Gastrocnemius medialis (tissue), 4 donors: ENCODE data around the gene CDC73. TPM values are rescaled to one million over a fixed set of nuclear protein-coding genes. Genes with fewer than 3 reads are reported as not detected.

Experiments
- ATAC-seq, 2 donors: fragments of 150-250 bp; one replicate each; pipeline ENCODE4 v1.9.1; 2016
- DNase-seq, 2 donors: peaks; one replicate each; pipeline ENCODE4 v3.0.0-alpha.2; 2019
- H3K27ac ChIP-seq, 4 donors: fragments of 200-600 bp; sonication (generic); 1 replicate in 1 of 4; 2 replicates in 3 of 4; pipeline ENCODE4 v1.5.1; 2016 to 2018; ENCODE audit warnings: mild to moderate bottlenecking in 2 of 4, moderate library complexity in 1 of 4
- H3K27me3 ChIP-seq, 3 donors: fragments of 200-600 bp; sonication (generic) in 2 of 3; 1 replicate in 1 of 3; 2 replicates in 2 of 3; pipeline versions ENCODE4 v1.5.1 to v1.6.0; 2016 to 2019; ENCODE audit warnings: mild to moderate bottlenecking in 1 of 3, moderate library complexity in 1 of 3
- H3K36me3 ChIP-seq, 2 donors: fragments of 200-600 bp; sonication (generic) in 1 of 2; one replicate each; pipeline ENCODE4 v1.5.1; 2017 to 2018
- H3K4me1 ChIP-seq, 2 donors: fragments of 200-600 bp; sonication (generic) in 1 of 2; one replicate each; pipeline ENCODE4 v1.5.1; 2016 to 2017; ENCODE audit warnings: mild to moderate bottlenecking in 2 of 2
- H3K4me3 ChIP-seq, 4 donors: fragments of 200-600 bp; sonication (generic) in 3 of 4; 1 replicate in 1 of 4; 2 replicates in 3 of 4; pipeline ENCODE4 v1.5.1; 2016 to 2019; ENCODE audit warnings: mild to moderate bottlenecking in 2 of 4
- H3K9me3 ChIP-seq, 3 donors: fragments of 200-600 bp; sonication (generic) in 2 of 3; 1 replicate in 1 of 3; 2 replicates in 2 of 3; pipeline ENCODE4 v1.5.1; 2016 to 2019
- POLR2A ChIP-seq, 2 donors: fragments of 450-650 bp; IDR thresholded peaks; one replicate each; pipeline ENCODE4 v1.6.1; 2017; ENCODE audit warnings: antibody characterized with exemption in 2 of 2, mild to moderate bottlenecking in 2 of 2, moderate library complexity in 2 of 2
- in situ Hi-C, 4 donors: fragments of 200-750 bp; cut with MboI; loops; one replicate each; pipeline versions ENCODE4 v1.15.0 to v1.8.0; 2017; ENCODE audit warnings: low sequenced_read_pairs in 4 of 4
- intact Hi-C: fragments of 100-400 bp; cut with DNase I; formaldehyde crosslinking; loops from one replicate; pipeline ENCODE4 v1.15.1; 2023; ENCODE audit warnings: low total_unique reads
- total RNA-seq, 4 donors: library from RNA; depleted of rRNA; stranded (reverse); fragments of >200 nt; gene quantifications; one replicate each; pipeline versions ENCODE4 v1.1.0 to v1.2.3, GENCODE V29; 2016
- TF ChIP-seq, protein P1 (sequence below), 5 experiments: fragments of 450-650 bp in 3 of 5; fragments of 200-600 bp in 2 of 5; sonication (generic) in 2 of 5; IDR thresholded peaks in 4 of 5; conservative IDR thresholded peaks in 1 of 5; 1 replicate in 4 of 5; 2 replicates in 1 of 5; pipeline ENCODE4 v1.5.1; 2016 to 2019; ENCODE audit warnings: antibody characterized with exemption in 5 of 5, mild to moderate bottlenecking in 3 of 5, moderate library complexity in 3 of 5

CDC73 gene
- total RNA-seq, 4 donors from 2014 or later: 12.3 to 23.7 (median 17.4) TPM

DNA sequence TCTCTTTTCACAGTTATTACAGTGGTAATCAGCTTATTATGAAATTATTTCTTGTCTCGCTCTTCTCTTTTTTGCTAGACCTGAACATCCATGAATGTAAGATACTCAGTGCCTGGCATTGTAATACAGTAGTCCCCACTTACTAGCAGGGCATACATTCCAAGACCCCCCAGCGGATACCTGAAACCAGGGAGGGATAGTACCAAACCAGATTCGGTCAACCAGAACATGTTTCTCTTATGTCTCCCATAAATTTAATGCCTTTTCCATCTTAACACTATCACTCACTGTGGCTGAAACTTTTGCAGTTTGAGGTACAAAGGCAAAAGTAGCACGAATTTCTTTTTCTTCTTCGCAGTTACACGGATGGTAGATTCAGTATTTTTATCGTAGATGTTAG, 89.2 kb downstream of the CDC73 start:
- no peak overlapping the region for H3K27ac ChIP-seq
- in situ Hi-C loops (no loop called here), intact Hi-C loops (no loop called here)
- no peak for DNase-seq
- ATAC-seq: no peak
- no peaks in the 10 kb centered on the region for H3K9me3 ChIP-seq
- H3K36me3 ChIP-seq: peaks cover 0 to 6% of the 10 kb centered on the region in 2 donors
- no peaks in the 10 kb centered on the region for H3K4me1 ChIP-seq
- H3K27me3 ChIP-seq: no peaks in the 10 kb centered on the region
- no peak overlapping the region for H3K4me3 ChIP-seq
- TF ChIP-seq POLR2A (IDR thresholded peaks at IDR 0.05): no peak

DNA sequence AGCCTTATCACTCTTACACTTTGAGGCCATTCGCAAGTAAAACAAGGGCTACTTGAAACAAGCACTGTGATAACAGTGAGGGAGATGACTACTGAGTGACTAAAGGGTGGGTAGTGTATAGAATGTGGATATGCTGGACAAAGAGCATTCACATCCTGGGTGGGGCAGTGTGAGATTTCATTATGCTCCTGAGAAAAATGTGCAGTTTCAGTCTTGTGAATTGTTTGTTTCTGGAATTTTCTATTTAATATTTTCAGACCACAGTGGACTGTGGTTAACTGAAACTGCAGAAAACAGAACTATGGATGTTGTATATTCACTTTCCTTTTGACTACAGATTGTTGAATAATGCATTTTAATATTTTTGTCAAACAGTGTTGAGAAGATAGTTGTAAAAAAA, 89.7 kb downstream of the CDC73 start:
- in situ Hi-C loops (no loop called here), intact Hi-C loops (no loop called here)
- Histone ChIP-seq H3K4me3 (no peak overlapping the region), H3K4me1 (no peaks in the 10 kb centered on the region), H3K27ac (no peak overlapping the region), H3K9me3 (no peaks in the 10 kb centered on the region), H3K27me3 (no peaks in the 10 kb centered on the region), H3K36me3 (peaks cover 0 to 6% of the 10 kb centered on the region in 2 donors)
- DNase-seq: no peak
- no peak for ATAC-seq
- TF ChIP-seq, protein P1, sequence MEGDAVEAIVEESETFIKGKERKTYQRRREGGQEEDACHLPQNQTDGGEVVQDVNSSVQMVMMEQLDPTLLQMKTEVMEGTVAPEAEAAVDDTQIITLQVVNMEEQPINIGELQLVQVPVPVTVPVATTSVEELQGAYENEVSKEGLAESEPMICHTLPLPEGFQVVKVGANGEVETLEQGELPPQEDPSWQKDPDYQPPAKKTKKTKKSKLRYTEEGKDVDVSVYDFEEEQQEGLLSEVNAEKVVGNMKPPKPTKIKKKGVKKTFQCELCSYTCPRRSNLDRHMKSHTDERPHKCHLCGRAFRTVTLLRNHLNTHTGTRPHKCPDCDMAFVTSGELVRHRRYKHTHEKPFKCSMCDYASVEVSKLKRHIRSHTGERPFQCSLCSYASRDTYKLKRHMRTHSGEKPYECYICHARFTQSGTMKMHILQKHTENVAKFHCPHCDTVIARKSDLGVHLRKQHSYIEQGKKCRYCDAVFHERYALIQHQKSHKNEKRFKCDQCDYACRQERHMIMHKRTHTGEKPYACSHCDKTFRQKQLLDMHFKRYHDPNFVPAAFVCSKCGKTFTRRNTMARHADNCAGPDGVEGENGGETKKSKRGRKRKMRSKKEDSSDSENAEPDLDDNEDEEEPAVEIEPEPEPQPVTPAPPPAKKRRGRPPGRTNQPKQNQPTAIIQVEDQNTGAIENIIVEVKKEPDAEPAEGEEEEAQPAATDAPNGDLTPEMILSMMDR (IDR thresholded peaks at IDR 0.05 in 4 of 5, conservative IDR thresholded peaks at IDR 0.05 in 1 of 5): no peak
- TF ChIP-seq POLR2A (IDR thresholded peaks at IDR 0.05): no peak

DNA sequence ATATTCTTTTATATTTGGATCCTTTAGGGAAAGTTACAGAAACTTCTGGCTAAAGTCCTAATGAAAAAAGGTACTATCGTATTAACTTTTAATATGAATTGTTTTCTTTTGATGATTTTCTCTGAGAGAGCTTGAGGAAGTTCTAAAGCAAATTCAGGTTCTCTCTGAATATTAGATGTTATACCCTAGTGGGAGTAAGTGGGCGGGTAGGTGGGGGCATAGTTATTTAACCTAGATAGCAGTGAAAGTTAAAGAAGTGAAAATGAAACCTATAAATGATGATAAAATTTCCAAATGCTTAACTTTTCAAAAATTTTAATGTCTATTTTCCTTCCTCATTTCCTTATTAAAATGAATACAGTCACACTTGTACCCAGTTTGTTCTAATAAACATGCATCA, 90.8 kb downstream of the CDC73 start:
- TF ChIP-seq POLR2A (IDR thresholded peaks at IDR 0.05): no peak
- TF ChIP-seq, protein P1 (IDR thresholded peaks at IDR 0.05 in 4 of 5, conservative IDR thresholded peaks at IDR 0.05 in 1 of 5): no peak
- H3K9me3 ChIP-seq: no peaks in the 10 kb centered on the region
- intact Hi-C loops: no loop called here
- H3K4me3 ChIP-seq: no peak overlapping the region
- no peak overlapping the region for H3K27ac ChIP-seq
- no peaks in the 10 kb centered on the region for H3K4me1 ChIP-seq
- H3K36me3 ChIP-seq: peaks cover 0 to 6% of the 10 kb centered on the region in 2 donors
- no peaks in the 10 kb centered on the region for H3K27me3 ChIP-seq
- in situ Hi-C loops: no loop called here
- no peak for DNase-seq
- no peak for ATAC-seq

DNA sequence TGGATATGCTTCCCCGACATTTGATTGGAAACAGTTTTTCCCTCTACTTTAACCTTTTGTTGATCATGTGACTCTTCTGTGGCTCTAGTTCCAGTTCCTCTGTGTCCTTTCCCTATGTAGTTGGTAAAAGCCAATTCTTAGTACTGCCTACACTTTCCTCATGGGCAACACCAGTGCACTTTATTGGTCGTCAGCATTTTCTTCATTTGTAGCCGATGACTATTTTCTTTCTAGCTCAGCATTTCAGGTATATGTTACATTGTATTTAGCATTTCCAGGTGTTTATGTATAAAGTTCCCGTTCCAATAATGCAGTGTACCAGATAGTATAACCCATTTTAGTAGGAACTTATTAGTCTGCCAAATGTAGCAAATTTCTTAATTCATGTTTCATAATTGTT, 92.2 kb downstream of the CDC73 start:
- ATAC-seq (no peak), DNase-seq (no peak)
- Histone ChIP-seq H3K27me3 (no peaks in the 10 kb centered on the region), H3K9me3 (no peaks in the 10 kb centered on the region), H3K4me1 (no peaks in the 10 kb centered on the region), H3K36me3 (peaks cover 0 to 6% of the 10 kb centered on the region in 2 donors), H3K4me3 (no peak overlapping the region), H3K27ac (no peak overlapping the region)
- intact Hi-C loops (no loop called here), in situ Hi-C loops (no loop called here)
- TF ChIP-seq POLR2A (IDR thresholded peaks at IDR 0.05): no peak
- TF ChIP-seq, protein P1 (IDR thresholded peaks at IDR 0.05 in 4 of 5, conservative IDR thresholded peaks at IDR 0.05 in 1 of 5): no peak

DNA sequence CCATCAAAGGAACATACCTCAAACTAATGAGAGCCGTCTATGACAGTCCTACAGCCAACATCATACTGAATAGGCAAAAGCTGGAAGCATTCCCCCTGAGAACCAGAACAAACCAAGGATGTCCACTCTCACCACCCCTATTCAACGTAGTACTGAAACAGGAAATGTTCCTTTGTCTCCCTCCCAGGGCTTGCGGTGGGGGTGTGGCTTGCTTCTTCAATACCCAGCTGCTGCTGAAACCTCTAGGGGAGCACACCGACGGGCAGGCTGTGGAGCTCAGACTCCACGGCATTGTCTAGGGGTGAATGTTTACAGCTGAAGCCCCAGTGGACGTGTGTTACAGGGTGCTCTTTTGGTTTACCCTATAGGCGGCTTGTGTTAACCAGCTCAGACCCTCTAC, 95.1 kb downstream of the CDC73 start:
- Histone ChIP-seq H3K4me1 (peaks cover 0 to 5% of the 10 kb centered on the region in 2 donors), H3K9me3 (no peaks in the 10 kb centered on the region), H3K36me3 (peaks cover 0 to 5% of the 10 kb centered on the region in 2 donors), H3K4me3 (peak overlapping the region in 1 of 4 donors; percentile 6), H3K27ac (peak overlapping the region in 3 of 4 donors; percentile 42 to 53 (median 47)), H3K27me3 (no peaks in the 10 kb centered on the region)
- DNase-seq: no peak
- peak; percentile 47 to 66 for ATAC-seq
- intact Hi-C loops: no loop called here
- TF ChIP-seq POLR2A (IDR thresholded peaks at IDR 0.05): peak in 1 of 2 donors; percentile 17
- TF ChIP-seq, protein P1 (IDR thresholded peaks at IDR 0.05 in 4 of 5, conservative IDR thresholded peaks at IDR 0.05 in 1 of 5): no peak
- in situ Hi-C loops: no loop called here
